Fibroblast of skin of right biceps (primary cell): ENCODE measurements around the gene PTPN1.
"Not testable (repeated sequence)": the region's sequence is repeated elsewhere in the genome, so short reads cannot be mapped to it uniquely, and the experiment has no call there.

Experiments used
- DNase-seq: peaks from one replicate; pipeline ENCODE4 v3.0.0-alpha.2; 2013

Gene PTPN1

GRCh38 chr20:50595988-50596693 lies 86.0 kb downstream of the PTPN1 start:
- DNase-seq, result peak; percentile 33

- no peak for DNase-seq
Measured at GRCh38 chr20:50596694-50597021, 86.5 kb downstream of the PTPN1 start.

- no peak for DNase-seq
Measured at GRCh38 chr20:50597406-50597969, 87.3 kb downstream of the PTPN1 start.

GRCh38 chr20:50598074-50598473 lies 87.9 kb downstream of the PTPN1 start:
- DNase-seq, result no peak

- DNase-seq, result not testable (repeated sequence)
Measured at GRCh38 chr20:50598768-50599167, 88.6 kb downstream of the PTPN1 start.

GRCh38 chr20:50600281-50600895 lies 90.2 kb downstream of the PTPN1 start:
- no peak for DNase-seq

GRCh38 chr20:50601511-50602431 lies 91.6 kb downstream of the PTPN1 start:
- DNase-seq, result no peak

GRCh38 chr20:50602432-50603088 lies 92.4 kb downstream of the PTPN1 start:
- DNase-seq, result no peak

- no peak for DNase-seq
Measured at GRCh38 chr20:50604451-50604850, 94.3 kb downstream of the PTPN1 start.

- no peak for DNase-seq
Measured at GRCh38 chr20:50605136-50605535, 95.0 kb downstream of the PTPN1 start.

GRCh38 chr20:50607436-50607835 lies 97.3 kb downstream of the PTPN1 start:
- no peak for DNase-seq

GRCh38 chr20:50607850-50608749 lies 97.9 kb downstream of the PTPN1 start:
- no peak for DNase-seq

GRCh38 chr20:50608750-50609104 lies 98.5 kb downstream of the PTPN1 start:
- no peak for DNase-seq

- DNase-seq, result no peak
Measured at GRCh38 chr20:50609438-50609989, 99.3 kb downstream of the PTPN1 start.

GRCh38 chr20:50610212-50610718 lies 100.1 kb downstream of the PTPN1 start:
- DNase-seq, result no peak

- no peak for DNase-seq
Measured at GRCh38 chr20:50611128-50611810, 101.1 kb downstream of the PTPN1 start.

GRCh38 chr20:50613438-50614169 lies 103.4 kb downstream of the PTPN1 start:
- DNase-seq, result no peak

- DNase-seq, result no peak
Measured at GRCh38 chr20:50615407-50615806, 105.2 kb downstream of the PTPN1 start.

GRCh38 chr20:50617022-50617421 lies 106.8 kb downstream of the PTPN1 start:
- DNase-seq, result no peak

GRCh38 chr20:50618537-50618936 lies 108.4 kb downstream of the PTPN1 start:
- no peak for DNase-seq
